ENCODE data around the gene DUSP14. TPM values are rescaled to one million over a fixed set of nuclear protein-coding genes. Genes with fewer than 3 reads are reported as not detected.
A peak's percentile ranks its signal among the peaks of the same experiment; 100 is the strongest.

DUSP14 gene
- total RNA-seq, 3 donors from 2014 or later, result 18.7 to 32.8 (median 24.6) TPM

DNA sequence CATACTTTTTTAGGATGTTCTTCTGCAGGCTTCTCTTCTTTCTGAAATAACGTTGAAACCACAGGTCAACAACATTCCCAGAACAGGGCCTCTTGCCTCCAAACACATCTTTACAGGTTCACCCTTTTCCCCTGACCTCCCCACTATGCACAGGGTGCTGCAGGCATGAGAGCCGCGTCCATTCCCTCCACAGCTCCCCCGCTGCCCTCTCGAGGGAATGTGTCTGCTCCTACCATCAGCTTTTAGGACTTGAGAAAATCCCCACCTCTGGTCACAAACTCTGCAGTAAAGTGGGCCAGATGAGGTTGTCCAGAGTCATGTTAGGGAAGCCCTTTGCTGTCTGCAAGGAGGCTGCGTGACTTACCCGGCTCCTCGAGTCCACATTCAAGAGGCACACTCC lies 30.5 kb downstream of the DUSP14 start:
- Histone ChIP-seq H3K4me3 (no peak overlapping the region), H3K9me3 (no peaks in the 10 kb centered on the region), H3K36me3 (no peaks in the 10 kb centered on the region), H3K27me3 (no peaks in the 10 kb centered on the region), H3K4me1 (no peaks in the 10 kb centered on the region), H3K27ac (no peak overlapping the region)
- no peak for TF ChIP-seq POLR2AphosphoS5 (IDR thresholded peaks at IDR 0.05)
- TF ChIP-seq POLR2A (IDR thresholded peaks at IDR 0.05), result no peak
- no peak for TF ChIP-seq CTCF (IDR thresholded peaks at IDR 0.05)
- intact Hi-C loops (cut with DNase I; ENCODE audit: low total_unique reads), result no loop called here
- DNase-seq (ENCODE audit: low spot score in 2 of 2), result no peak

DNA sequence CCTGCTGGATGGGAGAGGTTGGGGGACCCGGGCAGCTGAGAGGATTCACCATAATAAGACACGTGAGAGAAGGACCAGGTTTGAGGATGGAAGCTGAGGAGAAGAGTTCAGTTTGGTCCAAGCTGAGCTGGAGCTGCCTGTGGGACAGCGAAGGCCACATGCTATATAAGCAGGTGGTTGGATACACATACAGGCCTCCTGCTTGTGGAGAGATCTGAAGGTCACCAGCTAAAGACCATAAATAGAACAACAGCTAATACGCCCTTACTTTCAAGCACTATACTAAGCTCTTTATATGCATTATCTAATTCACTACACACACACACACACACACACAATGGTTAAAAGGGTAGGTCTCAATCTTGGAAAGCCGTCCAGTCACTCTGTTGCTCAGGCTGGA lies 32.1 kb downstream of the DUSP14 start:
- Histone ChIP-seq H3K9me3 (no peaks in the 10 kb centered on the region), H3K27me3 (no peaks in the 10 kb centered on the region), H3K36me3 (no peaks in the 10 kb centered on the region), H3K4me3 (no peak overlapping the region), H3K27ac (no peak overlapping the region), H3K4me1 (no peaks in the 10 kb centered on the region)
- intact Hi-C loops (cut with DNase I; ENCODE audit: low total_unique reads), result no loop called here
- TF ChIP-seq POLR2A (IDR thresholded peaks at IDR 0.05) (no peak), CTCF (IDR thresholded peaks at IDR 0.05) (no peak)
- no peak for DNase-seq (ENCODE audit: low spot score in 2 of 2)

GRCh38 chr17:37523715-37524219 lies 34.1 kb downstream of the DUSP14 start:
- no peaks in the 10 kb centered on the region for H3K36me3 ChIP-seq
- H3K27me3 ChIP-seq, result no peaks in the 10 kb centered on the region
- DNase-seq (ENCODE audit: low spot score in 2 of 2), result no peak
- TF ChIP-seq CTCF (IDR thresholded peaks at IDR 0.05) (no peak), POLR2A (IDR thresholded peaks at IDR 0.05) (no peak), POLR2AphosphoS5 (IDR thresholded peaks at IDR 0.05) (no peak)
- H3K27ac ChIP-seq, result no peak overlapping the region
- intact Hi-C loops (cut with DNase I; ENCODE audit: low total_unique reads), result no loop called here
- no peaks in the 10 kb centered on the region for H3K4me1 ChIP-seq
- no peaks in the 10 kb centered on the region for H3K9me3 ChIP-seq
- no peak overlapping the region for H3K4me3 ChIP-seq

DNA sequence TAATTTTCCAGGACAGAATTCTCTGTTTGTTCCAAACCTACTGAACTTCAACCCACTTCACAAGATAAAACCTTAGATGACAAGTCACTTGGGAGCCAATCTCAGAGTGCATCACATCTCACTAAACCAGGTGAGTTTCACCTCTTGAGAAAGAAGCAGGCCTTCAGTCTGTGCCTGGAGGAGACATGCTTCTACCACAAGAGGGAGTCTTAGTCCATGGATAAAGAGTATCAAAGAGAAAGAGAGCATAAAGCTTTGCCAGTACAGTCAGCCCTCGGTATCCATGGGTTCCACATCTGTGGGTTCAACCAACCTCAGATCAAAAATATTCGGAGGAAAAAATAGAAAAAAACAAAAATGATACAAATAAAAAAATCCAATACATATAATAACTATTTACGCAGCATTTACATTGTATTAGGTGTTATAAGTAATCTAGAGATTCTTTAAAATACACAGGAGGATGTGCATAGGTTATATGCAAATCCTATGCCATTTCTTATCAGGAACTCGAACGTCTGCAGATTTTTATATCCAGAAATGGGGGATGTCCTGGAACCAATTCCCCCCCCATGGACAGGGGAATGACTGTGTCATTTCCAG lies 37.7 kb downstream of the DUSP14 start:
- no peak for DNase-seq (ENCODE audit: low spot score in 2 of 2)
- Histone ChIP-seq H3K4me1 (no peaks in the 10 kb centered on the region), H3K9me3 (no peaks in the 10 kb centered on the region), H3K27me3 (no peaks in the 10 kb centered on the region), H3K4me3 (no peak overlapping the region), H3K36me3 (no peaks in the 10 kb centered on the region), H3K27ac (no peak overlapping the region)
- TF ChIP-seq CTCF (IDR thresholded peaks at IDR 0.05) (peak in 2 of 3 donors; percentile 54 to 57), POLR2A (IDR thresholded peaks at IDR 0.05) (no peak), POLR2AphosphoS5 (IDR thresholded peaks at IDR 0.05) (no peak)
- intact Hi-C loops (cut with DNase I; ENCODE audit: low total_unique reads), result no loop called here

DNA sequence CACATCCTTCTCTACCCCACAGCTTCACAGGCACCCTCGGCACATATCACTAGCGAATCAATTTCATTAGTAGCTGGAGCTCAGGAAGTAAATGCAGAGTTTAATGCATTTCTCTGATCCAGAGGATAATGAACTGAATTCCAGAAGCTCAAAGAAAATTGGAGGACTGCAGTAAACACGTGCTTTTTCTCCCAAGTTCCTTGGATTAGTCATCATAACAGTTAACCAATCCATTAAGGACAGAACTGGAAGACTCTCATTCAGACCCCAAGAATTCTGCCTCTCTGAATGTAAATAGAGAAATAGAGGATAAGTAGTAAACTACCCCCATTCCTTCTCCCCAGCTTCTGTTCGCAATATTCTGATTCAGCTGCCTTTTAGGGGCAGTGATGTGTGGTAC lies 40.7 kb downstream of the DUSP14 start:
- TF ChIP-seq POLR2AphosphoS5 (IDR thresholded peaks at IDR 0.05) (no peak), CTCF (IDR thresholded peaks at IDR 0.05) (no peak), POLR2A (IDR thresholded peaks at IDR 0.05) (no peak)
- no peak overlapping the region for H3K4me3 ChIP-seq
- no peaks in the 10 kb centered on the region for H3K4me1 ChIP-seq
- no peaks in the 10 kb centered on the region for H3K9me3 ChIP-seq
- H3K27ac ChIP-seq, result no peak overlapping the region
- H3K27me3 ChIP-seq, result no peaks in the 10 kb centered on the region
- no peak for DNase-seq (ENCODE audit: low spot score in 2 of 2)
- H3K36me3 ChIP-seq, result no peaks in the 10 kb centered on the region
- intact Hi-C loops (cut with DNase I; ENCODE audit: low total_unique reads), result no loop called here
